Measurements from ENCODE around the gene SPARC. TPM values are rescaled to one million over a fixed set of nuclear protein-coding genes. Genes with fewer than 3 reads are reported as not detected.

Gene SPARC
- total RNA-seq, 1 donor from 2014 or later, result 935 TPM

DNA sequence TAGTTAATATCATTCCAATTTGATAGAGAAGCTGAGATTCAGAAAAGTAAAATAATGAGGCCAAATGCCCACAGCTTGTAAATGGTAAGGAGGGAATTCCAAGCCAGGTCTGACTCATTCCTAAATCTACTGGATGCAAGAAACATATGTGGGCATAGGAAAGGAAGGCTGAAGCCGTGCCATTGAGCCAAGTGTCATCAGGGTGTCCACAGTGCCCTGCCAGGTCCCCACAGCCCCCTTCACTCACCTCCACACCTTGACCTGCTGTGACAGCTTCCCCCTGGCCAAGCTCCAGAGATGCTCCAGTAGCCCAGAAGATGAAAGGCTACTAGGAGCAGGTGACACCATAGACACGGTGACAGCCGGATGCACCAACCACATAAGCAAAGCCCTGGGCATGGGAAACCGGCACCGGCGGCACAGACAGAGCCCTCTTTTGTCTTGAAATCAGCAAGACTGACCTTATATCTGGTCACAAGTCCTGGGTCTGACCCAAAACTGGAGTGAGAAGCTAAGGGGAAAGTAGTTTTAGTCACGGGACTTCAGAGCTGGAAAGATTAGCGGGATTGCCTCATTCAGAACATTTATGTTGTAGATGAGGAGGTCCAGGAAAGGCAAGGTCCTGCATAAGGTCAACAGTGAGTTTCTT, 75.5 kb downstream of the SPARC start:
- intact Hi-C loops (cut with DNase I), result no loop called here
- DNase-seq (ENCODE audit: low spot score in 2 of 2), result no peak
- Histone ChIP-seq H3K4me3 (no peak overlapping the region), H3K27me3 (no peaks in the 10 kb centered on the region), H3K27ac (no peak overlapping the region), H3K9me3 (no peaks in the 10 kb centered on the region), H3K36me3 (no peaks in the 10 kb centered on the region), H3K4me1 (no peaks in the 10 kb centered on the region)
- TF ChIP-seq, protein P1, sequence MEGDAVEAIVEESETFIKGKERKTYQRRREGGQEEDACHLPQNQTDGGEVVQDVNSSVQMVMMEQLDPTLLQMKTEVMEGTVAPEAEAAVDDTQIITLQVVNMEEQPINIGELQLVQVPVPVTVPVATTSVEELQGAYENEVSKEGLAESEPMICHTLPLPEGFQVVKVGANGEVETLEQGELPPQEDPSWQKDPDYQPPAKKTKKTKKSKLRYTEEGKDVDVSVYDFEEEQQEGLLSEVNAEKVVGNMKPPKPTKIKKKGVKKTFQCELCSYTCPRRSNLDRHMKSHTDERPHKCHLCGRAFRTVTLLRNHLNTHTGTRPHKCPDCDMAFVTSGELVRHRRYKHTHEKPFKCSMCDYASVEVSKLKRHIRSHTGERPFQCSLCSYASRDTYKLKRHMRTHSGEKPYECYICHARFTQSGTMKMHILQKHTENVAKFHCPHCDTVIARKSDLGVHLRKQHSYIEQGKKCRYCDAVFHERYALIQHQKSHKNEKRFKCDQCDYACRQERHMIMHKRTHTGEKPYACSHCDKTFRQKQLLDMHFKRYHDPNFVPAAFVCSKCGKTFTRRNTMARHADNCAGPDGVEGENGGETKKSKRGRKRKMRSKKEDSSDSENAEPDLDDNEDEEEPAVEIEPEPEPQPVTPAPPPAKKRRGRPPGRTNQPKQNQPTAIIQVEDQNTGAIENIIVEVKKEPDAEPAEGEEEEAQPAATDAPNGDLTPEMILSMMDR (IDR thresholded peaks at IDR 0.05), result no peak

Other genes starting within 250 kb of the SPARC start
- gene SLC36A1, start 239.3 kb downstream of the SPARC start, total RNA-seq, result 19.9 TPM
- gene FAT2, start 95.6 kb downstream of the SPARC start, total RNA-seq, result not detected
- 179 TPM for gene ATOX1, start 71.7 kb upstream of the SPARC start, total RNA-seq
- 138 TPM for gene G3BP1, start 85.0 kb upstream of the SPARC start, total RNA-seq
- not detected for gene GLRA1, start 237.9 kb upstream of the SPARC start, total RNA-seq

Data from ascending aorta (tissue), 2 donors.